Skin of body (tissue), 2 donors: ENCODE results near the gene RPL3. TPM values are rescaled to one million over a fixed set of nuclear protein-coding genes. Genes with fewer than 3 reads are reported as not detected.

Experiments
- DNase-seq: peaks from one replicate; lab custom pipeline; 2025; lab: John Stamatoyannopoulos, UW
- total RNA-seq: library from RNA; depleted of rRNA; stranded (reverse); fragments of >200 nt; gene quantifications from one replicate; pipeline ENCODE4 v1.2.3, GENCODE V29; 2014

Gene RPL3
- total RNA-seq, 1 donor from 2014 or later, result 2,417 TPM

DNA sequence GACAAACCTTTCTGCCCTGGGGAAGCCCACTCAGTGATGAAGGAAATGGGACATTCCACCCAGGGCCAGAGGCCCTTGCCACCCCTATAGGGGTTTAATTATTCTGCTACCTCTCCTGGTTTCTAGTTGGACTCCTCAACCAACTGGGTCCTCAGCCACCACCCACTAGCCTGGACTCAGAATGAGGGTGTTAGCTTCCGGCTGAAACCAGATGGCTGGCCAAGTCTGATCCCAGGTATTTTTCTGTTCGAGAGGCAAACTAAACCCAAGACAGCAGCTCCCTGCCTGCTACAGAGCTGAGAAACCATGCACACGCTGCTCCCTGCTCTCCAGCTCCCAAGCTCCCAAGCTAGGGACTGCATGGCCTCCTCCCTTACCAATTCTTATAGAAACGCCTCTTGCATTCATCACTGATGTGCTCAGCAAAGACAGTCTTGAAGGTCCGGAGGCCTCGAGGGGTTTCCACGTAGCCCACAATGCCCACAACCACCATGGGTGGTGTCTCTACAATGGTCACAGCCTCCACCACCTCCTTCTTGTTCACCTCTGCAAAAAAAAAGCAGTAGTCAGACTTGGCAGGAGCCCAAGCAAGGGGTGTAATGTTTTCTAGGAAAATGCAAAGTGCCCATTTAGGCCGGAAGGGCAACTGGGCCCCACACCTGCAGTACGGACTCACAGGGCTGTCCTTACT is 2.2 kb downstream of the RPL3 start:
- DNase-seq, result no peak

DNA sequence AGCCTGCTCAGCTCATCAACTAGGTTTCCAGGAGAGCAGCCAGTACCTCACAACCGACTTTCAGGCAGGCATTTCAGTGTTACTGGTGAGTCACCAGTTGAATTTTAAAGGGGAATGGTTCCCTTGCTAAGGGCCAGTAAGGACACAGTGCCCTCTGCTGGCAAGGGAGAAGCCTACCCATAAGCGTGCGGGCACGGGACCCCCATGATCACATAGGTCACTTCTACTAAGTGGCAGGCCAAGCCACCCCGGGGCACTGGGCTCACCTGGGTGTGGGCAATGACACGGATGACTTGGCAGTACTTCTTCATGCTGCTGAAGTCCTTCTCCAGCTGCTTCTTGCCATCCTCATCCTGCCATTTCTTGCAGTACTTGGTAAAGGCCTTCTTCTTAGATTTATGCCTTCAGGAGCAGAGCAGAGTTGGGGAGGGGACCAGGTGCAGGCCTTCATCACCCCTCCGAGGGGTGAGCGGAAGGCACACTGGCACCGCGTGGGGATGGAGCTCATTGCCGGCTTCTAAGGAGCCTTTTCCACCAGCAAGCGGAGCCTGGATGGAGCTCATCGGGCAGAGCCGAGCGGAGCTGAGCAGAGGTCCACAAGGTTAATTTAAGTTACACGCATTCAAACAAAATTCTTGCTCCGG is 2.9 kb downstream of the RPL3 start:
- peak; percentile 26 for DNase-seq

DNA sequence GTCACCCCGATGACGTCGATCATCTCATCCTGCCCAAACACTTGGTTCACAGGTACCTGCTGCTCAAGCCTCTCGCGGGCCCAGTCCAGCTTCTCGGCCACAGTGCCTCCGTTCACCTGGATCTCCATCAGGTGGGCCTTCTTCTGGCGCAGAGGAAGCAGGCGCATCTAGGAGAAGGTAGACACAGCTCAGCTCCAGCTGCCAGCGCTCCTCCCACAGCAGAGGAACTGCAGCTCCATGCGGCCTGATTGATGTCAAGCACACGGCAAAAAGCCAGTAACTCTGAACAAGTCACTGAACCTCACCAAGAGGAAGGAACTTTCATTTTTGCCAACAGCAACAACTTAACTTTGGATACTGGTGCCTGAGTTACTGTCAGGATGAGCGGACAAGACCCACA is 4.0 kb downstream of the RPL3 start:
- DNase-seq, result no peak

DNA sequence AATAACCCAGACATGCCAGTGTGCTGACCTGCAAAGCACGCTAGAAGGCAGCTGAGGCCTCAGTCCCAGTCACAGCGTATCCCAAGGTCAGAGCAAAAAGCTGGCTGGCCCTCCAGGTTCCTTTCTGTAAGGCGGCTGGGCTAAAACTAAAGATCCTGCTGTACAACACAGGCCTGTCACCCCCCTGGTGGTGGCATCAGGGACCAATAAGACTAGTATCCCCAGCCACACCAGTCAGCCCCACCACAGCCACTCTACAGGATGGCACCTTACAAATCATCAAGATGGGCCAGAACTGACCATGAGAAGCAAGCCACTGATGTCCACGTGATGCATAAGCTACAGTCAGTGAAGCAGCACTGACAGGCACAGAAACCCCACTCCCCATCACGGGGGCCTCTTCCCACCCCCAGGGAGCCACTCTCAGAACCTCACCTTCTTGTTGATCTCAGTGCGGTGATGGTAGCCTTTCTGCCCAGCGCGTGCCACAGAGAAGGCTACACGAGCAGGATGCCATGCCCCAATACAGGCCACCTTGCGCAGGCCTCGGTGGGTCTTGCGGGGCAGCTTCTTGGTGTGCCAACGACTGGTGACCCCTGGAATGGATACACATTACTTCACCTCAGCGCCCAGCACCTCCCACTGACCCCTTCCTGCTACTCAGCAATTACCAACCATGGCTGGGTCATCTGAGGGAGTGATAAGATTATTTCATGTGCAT is 5.0 kb downstream of the RPL3 start:
- DNase-seq, result no peak

DNA sequence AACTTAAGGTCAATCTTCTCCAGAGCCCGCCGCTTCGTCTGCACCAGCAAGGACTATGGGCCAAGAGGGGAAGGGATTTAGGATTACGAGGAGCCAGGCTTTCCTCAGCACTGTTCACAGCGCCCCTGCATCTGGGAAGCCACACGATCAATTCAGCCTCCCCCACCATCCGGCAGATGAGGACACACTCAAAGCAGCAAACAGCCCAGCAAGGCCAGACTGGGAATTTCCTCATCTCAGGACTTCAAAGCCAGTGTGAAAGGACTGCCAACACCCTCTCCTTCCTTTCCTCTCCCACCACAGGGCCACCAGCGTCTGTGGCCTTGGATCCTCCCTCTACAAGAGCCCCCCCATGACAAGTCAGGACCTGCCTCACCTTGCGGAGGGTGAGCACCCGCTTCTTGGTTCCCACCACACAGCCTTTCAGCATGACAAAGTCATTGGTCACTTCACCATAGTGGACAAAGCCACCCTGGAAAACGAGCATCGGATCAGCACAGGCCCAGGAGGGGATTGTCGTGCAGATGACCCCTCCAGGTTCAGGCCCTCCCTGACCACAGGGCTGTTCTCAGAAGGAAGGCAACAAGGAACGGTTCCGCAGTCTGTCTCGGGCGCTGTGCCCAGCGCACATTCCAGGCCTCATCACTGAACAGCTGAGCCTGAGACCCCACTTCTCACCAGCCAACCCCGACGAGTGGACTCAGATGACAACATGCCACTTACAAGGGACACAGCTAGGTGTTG is 6.0 kb downstream of the RPL3 start:
- DNase-seq, result no peak

- no peak for DNase-seq
Observed at GRCh38 chr22:39312410-39312809, 7.0 kb downstream of the RPL3 start.

DNA sequence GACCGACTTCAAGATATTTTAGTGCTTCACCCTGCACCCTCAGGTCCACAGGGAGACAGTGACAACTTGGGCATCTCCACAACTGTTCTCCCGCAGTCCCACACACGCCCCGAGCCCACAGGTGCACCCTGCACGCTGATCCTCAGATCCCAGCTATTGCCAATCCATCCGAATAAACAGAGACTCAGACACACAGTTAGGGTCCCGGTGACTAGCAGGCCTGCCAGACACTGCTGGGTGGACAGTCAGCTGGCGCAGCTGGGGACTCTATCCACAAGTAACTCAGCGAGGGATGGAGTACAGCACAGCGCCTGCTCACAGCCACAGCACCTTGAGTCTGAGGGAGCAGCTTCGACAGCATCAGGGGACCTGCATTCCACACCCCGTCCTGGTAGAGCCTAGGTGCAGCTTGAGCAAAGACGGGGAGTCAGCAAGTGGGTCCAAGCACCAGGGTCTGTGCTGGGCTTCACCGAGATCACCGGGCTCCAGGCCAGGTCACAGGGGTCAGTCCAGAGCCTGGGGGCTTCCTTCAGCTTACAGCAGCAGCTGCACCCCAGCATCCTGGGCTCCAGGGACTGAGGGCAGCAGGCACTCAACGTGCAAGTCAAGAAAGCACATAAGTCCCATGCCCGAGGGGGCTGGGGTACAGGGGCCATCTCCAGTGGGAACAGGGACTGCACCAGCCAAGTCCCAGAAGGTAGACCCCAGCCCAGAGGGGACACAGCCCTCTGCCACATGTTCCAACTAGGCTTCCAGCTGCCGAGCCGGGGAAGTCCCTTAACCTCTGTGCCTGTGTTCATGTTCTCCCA is 7.6 kb downstream of the RPL3 start:
- no peak for DNase-seq

- no peak for DNase-seq
Observed at GRCh38 chr22:39309881-39310714, 9.3 kb downstream of the RPL3 start.

- DNase-seq, result no peak
Observed at GRCh38 chr22:39309364-39309861, 10.0 kb downstream of the RPL3 start.

DNA sequence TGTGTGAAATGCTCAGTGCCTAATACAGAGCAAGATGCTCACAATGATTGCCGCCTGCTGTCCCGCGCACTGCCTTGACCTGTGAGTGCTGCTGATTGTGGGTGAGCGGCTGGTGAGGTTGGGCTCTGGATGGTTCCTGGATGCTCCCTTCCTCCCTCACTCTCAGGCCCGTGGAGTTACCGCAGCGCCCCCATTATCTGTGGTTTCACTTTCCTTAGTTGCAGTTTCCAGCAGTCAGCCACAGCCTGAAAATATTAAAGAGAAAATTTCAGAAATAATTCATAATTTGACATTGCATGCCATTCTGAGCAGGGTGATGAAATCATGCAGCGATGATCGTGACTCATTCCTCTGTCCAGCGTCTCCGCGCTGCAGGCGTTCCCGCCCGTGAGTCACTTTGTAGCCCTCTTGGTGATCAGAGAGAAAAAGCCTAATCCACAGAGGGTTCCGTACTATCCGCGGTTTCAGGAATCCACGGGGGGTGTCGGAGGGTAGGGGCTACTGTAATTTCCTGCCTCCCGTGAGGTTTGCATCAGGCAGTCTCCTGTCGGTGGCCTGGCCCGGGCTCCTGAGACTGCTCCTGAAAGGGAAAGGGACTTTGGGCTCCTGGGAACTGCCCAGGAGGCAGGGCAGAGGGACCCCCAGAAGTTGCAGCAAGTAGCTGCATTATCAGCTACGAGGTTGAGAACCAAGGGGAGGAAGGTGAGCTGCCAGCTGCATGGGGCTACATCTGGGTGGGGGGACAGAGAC is 10.6 kb downstream of the RPL3 start:
- peak; percentile 67 for DNase-seq

- DNase-seq, result no peak
Observed at GRCh38 chr22:39306456-39307361, 12.7 kb downstream of the RPL3 start.

GRCh38 chr22:39303892-39304671 is 15.3 kb downstream of the RPL3 start:
- DNase-seq, result no peak

DNA sequence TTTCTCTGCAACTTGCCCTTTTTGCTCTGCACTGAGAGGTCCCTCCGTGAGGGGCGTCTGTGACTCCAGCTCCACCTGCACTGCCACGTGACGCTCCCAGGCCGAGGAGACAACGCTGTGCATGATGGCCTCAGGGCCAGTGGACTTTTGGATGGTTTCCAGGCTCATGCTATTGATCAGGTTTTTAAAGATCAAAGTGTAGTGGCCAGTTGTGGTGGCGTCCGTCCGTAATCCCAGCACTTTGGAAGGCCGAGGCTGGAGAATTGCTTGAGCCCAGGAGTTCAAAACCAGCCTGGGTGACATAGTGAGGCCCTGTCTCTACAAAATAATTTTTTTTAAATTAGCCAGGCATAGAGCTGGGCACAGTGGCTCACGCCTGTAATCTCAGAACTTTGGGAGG is 16.1 kb downstream of the RPL3 start:
- no peak for DNase-seq

GRCh38 chr22:39302431-39302960 is 16.9 kb downstream of the RPL3 start:
- no peak for DNase-seq

DNA sequence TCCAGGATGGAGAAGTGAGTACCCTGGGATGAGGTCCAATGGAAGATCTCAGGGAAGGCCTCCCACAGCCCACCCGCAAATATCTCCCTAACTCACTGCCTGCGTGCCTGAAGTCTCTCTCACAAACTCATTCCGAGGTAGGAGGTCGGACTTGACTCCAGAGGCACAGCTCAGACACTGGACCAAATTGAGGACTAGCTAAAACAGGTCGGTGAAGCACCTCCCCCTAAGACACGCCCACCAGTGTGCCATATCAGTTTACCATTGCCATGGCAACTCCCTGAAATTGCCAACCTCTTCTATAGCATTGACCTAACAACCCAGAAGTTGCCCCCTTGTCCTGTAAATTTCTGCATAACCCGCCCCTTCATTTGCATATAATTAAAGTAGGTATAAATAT is 17.5 kb downstream of the RPL3 start:
- no peak for DNase-seq

DNA sequence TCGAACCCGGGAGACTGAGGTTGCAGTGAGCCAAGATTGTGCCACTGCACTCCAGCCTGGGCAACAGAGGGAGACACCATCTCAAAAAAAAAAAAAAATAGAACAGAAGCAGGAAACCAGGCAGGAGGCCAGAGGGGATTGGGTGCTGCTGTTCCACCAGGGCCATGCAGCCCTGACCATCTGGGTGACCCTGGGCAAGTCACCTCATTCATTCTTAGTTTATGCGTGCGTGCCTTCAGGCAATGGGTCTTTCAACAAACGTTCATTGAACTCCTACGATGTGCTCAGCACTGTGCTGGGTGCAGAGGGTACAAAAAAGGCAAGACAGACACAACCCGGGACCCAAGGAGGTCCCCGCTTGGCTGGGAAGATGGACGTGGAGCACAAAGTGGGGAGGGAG is 18.3 kb downstream of the RPL3 start:
- no peak for DNase-seq

- no peak for DNase-seq
Observed at GRCh38 chr22:39300186-39300830, 19.1 kb downstream of the RPL3 start.
